ENCODE data around the gene CLEC16A.
A peak's percentile ranks its signal among the peaks of the same experiment; 100 is the strongest.

CLEC16A gene

DNA sequence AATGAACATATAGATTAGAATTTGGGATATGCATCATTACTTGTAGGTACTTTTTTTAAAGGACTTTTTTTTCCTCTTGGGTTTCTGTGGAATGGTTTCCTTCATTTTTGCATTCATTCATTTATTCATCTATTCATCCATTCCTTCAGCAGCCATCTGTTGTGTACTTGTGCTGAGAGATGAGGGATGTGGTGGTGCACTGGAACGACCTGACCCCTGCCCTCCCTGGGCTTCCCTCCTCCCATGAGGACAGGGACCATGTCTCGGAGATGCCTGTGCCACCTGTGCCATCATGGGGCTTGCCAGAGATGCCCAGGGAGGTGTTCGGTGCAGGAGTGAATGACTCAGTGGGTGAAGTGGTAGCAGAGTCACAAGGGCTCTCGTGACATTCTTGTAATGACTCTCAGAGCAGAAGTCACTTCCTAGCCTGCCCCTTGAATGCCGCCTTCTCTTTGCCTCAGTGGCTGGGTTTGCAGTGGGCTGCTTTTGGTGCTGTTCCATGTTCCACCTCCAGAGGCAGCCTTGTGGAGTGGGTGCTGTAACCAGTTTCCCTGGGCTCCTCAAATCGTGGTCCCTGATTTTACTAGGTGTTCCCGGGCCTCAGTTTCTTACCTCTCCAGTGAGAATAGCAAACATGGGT is 43.9 kb downstream of the CLEC16A start:
- DNase-seq (ENCODE audit: low read depth in 3 of 3, low spot score in 1 of 3): peak in 1 of 3 donors; percentile 45

DNA sequence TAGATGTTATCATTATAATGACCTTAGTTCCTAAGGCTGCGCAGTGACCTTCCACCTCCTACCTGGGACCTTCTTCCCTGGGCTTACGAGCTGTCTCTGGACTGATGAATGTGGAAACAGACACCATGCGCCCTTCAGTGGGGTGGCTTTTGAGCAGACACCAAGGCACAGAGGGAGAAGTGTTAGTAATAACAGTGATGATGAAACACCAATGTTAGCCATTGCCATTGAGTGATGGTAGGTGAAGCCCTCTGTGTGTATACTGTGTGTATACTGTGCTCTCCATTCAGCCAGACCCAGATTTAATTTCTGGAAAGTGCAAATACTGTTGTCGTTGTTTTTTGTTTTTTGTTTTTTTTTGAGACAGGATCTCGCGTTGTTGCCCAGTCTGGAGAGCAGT is 44.5 kb downstream of the CLEC16A start:
- DNase-seq (ENCODE audit: low read depth in 3 of 3, low spot score in 1 of 3): no peak

DNA sequence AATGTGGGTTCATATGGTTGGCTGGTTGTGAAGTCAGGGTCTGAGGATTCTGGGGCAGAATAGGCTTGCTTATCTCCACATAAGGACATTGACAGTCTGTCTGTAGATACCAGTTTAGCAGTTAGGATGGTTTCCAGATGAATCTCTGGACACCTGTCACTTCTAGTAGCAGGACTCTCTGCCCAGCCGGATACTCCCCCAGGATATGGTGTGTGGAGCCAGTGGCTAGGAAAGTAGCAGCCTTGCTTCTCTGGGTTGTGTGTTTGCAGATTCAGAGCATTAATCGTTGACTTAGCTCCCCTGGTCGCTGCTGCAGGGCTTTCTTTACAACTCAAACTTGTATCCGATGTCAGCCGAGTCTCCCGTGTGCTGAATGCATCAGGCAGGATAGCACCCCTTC is 45.2 kb downstream of the CLEC16A start:
- DNase-seq (ENCODE audit: low read depth in 3 of 3, low spot score in 1 of 3): no peak

DNA sequence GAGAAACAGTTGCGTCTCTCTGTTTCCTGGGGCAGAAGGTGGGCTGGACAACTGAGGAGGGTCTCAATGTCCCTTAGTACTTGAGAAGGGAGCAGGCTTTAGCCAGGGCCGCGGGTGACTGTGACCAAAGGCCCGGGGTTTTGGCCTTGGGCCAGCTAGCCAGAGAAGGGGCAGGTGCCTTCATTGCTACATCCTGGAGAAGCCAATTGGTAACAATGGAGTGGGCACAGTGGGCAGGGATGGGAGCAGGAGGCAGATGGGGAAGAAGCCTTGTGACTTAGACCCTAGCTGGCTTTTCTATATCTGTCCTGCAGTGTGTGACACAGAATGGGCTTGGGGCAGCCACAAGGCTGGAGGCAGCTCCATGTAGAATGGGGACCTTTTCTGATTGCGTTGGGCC is 46.0 kb downstream of the CLEC16A start:
- DNase-seq (ENCODE audit: low read depth in 3 of 3, low spot score in 1 of 3): no peak

DNA sequence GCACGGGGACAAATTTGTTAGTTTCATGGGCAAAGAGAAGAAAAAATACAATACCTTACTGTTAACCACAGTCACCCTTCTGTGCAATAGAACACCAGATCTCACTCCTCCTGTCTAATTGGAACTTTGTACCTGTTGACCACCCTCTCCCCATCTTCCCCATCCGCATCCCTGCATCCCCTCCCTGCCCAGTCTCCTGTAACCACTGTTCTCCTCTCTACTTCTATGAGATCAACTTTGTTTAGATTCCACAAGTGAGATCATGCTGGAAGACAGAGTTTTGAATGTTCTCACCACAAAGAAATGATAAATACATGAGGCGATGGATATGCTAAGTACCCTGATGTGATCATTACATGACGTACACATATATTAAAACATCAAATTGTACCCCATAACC is 47.7 kb downstream of the CLEC16A start:
- no peak for DNase-seq (ENCODE audit: low read depth in 3 of 3, low spot score in 1 of 3)

DNA sequence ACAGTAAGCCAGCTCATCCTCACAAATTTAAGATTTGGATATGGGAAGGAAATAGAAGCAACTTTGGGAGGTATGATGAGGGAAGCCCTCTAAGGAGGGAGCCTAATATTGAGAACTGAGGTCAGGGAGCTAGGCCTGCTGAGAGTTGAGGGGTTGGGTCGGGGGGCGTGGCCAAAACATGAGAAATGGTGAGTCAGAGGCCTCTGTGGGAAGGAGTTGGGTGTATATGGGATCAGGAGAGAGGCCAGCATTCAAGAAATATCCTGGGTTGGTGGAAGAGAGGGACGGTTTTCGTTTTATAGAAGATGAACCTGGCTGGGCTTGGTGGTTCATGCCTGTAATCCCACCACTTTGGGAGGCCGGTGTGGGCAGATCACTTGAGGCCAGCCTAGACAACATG is 48.4 kb downstream of the CLEC16A start:
- no peak for DNase-seq (ENCODE audit: low read depth in 3 of 3, low spot score in 1 of 3)

DNA sequence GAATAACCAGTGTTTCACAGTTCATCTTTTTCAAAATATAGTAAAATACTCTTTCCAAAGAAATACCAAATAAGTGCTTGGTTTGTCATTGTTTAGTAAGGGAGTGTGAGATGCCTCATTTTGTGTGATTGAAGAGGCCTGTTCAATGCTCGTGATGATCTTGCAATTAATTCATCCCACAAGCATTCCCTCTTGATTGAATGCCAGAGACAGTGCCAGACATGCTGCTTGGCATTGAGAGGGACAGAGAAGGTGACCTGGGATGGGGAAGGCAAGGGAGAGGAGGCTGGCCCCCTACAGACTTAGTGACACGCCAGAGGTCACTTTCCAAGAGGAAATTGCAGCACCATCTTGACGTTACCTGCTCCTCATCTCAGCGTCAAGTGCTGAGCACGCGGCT is 49.3 kb downstream of the CLEC16A start:
- no peak for DNase-seq (ENCODE audit: low read depth in 3 of 3, low spot score in 1 of 3)

DNA sequence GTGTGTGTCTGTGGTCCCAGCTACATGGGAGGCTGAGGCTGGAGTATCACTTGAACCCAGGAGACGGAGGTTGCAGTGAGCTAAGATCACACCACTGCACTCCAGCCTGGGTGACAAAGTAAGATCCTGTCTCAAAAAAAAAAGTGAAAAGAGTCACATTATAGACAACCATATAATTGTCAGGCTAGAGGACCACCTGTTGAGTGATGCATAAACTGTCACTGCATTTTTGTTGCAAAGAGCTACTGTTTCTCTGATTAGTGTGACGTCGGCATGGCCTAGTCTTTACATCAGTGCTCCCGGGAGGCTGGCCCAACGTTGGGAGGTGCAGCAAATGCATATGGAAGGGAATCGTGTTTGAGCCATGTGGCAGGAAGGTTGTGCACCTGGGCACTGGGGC is 50.2 kb downstream of the CLEC16A start:
- no peak for DNase-seq (ENCODE audit: low read depth in 3 of 3, low spot score in 1 of 3)

DNA sequence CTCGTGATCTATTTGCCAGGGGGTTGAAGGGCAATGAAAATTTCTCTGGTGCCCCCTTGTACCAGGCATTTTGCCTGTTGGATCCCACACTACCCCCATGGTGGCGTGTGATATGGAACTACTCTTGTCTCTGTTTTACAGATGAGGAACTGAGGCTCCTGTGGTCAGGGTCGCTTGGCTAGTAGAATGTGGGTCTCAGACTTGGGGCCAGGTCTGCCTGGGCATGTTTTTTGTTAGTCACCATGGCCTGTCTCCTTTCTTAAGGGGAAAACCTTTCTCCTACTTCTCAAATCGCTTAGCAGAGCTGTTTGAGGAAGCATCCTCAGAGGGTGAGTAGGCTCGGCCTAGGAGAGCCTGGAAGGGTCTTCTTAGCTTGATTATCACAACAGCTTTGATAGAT is 51.2 kb downstream of the CLEC16A start:
- DNase-seq (ENCODE audit: low read depth in 3 of 3, low spot score in 1 of 3): no peak

DNA sequence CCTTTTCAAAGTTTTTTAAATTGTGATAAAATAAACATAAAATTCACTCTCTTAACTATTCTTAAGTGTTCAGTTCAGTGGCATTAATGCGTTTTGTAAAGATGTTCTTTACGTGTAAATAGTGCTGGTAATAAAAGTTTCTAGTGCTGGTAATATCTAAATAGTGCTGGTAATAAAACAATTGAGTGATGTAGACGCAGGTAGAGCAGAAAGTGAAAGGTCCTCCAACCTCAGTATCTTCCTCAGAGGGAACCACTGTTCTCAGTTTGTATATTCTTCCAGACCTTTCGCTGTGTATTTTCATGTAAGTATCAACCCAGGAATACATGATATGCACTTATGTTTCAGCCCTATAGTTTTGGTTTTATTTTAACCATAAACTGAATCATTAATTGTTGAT is 53.1 kb downstream of the CLEC16A start:
- DNase-seq (ENCODE audit: low read depth in 3 of 3, low spot score in 1 of 3): no peak

DNA sequence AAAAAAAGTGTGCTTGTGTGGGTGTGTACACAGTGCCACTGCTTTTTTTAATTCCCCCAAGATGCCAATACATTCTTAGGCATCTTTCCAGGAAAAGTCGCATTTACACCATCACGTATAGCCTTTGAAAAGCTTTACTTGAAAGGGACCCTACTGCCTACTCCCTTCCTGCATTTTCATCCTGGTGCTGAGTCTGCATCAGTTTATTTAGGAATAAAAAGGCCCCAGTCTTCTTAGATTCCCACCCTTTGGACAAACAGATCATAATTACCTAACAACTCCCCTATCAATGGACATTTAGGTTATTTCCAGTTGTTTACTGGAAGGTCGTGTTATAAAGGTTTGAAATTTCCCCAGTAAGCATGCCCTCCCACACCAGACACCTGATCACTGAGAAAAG is 54.9 kb downstream of the CLEC16A start:
- DNase-seq (ENCODE audit: low read depth in 3 of 3, low spot score in 1 of 3): no peak

DNA sequence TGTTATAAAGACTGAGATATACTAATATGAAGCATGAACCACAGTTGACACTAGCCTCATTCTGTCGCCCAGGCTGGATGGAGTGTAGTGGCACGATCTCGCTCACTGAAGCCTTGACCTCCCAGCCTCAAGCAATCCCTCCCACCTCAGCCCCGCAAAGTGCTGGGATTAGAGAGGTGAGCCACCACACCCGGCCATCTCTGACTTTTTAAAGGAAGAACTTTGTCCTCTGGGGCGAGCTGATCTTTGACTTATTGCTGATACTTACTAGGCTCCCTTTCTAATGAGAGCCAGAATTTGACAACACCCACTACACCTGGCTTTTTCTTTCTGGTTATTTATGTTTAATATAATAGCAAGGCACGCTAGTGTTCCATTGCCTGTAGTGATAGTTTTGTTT is 57.2 kb downstream of the CLEC16A start:
- DNase-seq (ENCODE audit: low read depth in 3 of 3, low spot score in 1 of 3): no peak

DNA sequence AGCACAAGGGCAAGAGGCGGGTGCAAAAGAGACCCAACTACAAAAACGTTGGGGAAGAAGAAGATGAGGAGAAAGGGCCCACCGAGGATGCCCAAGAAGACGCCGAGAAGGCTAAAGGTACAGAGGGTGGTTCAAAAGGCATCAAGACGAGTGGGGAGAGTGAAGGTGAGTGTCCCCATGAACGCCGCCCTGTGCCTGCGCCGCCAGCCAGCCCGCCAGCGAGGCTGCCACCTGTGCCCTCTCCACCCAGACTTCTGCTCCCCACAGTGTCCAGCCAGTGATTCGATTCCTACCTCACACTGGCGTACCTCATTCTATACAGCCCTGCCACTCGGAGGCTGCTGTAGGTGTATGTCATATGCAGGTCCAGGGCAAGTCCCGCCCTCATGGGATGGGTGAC is 58.8 kb downstream of the CLEC16A start:
- DNase-seq (ENCODE audit: low read depth in 3 of 3, low spot score in 1 of 3): no peak

DNA sequence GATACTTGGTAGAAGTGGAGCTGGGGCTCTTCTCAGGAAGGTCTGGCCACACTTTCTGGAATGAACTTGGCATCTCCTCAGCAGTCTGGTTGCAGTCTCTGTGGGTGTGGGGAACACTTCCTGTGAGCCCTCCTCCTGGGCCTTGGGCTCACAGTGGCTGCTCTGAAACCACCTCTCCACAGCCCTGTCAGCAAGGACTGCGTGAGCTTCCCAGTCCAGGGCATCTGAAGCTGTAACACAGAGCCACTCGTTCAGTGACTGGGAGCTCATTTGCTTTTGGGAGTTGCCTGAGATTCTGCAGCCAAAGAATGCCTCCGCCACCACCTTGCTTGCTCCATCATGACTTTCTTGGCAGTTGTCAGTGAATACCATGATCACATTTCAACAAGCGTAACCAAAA is 60.0 kb downstream of the CLEC16A start:
- DNase-seq (ENCODE audit: low read depth in 3 of 3, low spot score in 1 of 3): no peak

DNA sequence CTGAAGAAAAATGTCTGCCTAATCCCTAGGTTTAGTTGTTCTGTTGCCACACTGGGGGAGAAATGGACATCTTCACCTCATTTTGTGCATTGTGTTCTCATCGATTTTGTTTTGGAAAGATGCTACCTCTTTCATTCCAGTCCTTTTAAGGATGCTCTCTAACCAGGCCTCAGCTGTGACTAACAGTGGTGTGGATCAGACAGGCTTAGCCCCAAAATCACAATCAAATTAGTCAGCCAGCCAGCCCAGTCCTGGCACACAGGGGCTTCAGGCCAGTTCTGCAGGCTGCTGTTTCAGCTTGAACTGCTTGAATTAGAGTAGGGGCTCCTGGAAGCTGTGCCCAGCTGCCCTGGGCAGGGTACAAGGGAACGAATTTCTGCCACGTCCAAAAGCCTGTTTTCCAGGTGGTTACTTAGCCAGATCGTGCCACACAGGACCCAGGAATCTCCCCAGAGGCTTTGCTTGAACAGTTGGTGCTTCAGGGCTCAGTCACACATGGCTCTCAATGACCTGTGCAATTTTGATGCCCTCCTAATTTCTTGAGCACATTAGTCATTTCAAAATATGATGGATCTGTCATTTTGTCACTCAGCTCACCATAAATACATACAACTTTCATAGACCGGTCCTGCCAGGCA is 60.7 kb downstream of the CLEC16A start:
- no peak for DNase-seq (ENCODE audit: low read depth in 3 of 3, low spot score in 1 of 3)

DNA sequence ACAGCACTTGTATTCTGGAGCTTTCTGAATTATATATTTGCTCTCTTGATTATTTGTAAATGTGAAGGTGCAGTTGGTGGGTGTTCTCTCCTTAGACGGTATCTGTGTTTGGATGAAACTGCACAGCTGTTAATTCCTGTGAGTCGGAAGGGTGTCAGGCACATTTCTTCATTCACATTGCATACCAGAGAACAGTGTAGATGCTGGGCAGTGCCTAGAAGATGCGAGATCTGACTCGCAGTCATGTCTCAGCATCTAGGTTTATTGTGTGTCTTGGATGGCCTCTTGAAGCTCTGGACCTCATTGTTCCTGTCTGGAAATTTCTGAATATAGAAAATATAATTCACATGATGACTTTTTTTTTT is 61.2 kb downstream of the CLEC16A start:
- DNase-seq (ENCODE audit: low read depth in 3 of 3, low spot score in 1 of 3): no peak

DNA sequence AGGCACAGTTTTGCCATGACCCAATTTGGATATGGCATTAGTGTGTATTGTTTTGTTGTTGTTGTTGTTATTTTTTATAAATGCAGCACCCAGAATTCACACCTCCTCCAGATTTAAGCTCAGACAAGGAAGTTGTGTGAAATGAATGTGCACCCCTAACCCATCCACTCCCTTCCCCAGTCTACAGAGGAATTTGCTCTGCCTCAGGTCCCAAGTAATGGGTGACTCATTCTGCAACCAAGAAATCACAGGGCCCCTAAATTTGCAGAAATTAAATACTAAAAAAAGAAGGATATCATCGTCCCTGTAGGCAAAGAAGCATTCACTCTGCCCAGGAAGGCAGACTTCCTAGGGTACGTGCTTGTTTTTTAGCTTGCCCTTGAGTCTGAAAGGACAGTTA is 62.3 kb downstream of the CLEC16A start:
- no peak for DNase-seq (ENCODE audit: low read depth in 3 of 3, low spot score in 1 of 3)

DNA sequence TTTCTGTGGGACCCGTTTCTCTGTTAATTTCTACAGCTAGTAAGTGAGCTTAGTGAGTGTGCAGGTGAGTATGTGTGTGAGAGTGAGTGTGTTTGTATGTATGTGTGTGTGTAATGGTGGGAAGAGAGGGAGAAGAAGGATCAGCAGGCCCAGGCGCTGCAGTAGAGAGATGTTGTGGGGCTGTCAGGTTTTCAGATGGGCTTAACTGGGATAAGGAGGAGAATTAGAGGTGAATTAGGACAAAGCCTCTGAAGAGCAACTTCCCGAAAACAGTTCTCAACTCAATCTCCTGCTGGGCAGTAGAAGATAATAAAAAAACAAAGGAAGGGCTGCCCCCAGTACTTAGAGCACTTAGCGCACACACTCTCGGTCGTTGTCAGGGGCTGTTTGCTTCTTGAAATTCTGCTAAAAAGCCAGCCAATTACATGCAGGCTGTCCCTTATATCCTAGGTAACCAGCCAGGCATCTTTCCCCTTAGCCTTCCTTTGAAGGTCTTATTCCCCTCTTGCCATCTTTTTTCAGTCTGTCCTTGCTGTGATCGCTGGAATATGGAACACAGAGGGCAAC is 63.4 kb downstream of the CLEC16A start:
- no peak for DNase-seq (ENCODE audit: low read depth in 3 of 3, low spot score in 1 of 3)

DNA sequence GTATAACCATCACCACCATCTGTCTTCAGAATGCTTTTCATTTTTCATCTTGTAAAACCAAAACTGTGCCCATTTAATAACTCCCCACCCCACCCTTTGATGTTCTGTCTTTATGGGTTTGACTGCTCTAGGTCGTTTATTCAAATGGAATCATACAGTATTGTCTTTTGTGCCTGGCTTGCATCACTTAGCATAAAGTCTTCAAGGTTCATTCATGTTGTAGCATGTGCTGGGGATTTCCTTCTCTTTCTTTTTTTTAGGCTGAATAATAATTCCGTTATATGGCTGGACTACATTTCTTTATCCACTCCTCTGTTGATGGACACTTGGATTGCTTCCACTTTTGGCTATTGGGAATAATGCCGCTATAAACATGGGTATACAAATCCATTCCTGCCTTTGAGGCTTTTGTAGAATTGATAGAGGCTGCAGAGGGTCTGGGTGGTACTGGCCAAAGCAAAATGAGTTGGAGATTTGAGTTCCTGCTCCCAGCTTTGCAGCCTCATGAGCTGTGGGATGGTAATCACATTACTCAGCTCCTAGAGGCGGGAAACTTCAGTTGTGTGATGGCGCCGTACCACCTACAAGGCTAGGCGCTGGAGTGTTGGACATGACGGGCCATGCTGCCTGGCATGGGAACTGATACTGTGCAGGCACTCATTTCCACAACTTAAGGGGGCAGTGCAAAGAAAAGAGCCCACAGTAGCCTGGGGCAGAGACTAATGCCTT is 64.8 kb downstream of the CLEC16A start:
- DNase-seq (ENCODE audit: low read depth in 3 of 3, low spot score in 1 of 3): no peak

DNA sequence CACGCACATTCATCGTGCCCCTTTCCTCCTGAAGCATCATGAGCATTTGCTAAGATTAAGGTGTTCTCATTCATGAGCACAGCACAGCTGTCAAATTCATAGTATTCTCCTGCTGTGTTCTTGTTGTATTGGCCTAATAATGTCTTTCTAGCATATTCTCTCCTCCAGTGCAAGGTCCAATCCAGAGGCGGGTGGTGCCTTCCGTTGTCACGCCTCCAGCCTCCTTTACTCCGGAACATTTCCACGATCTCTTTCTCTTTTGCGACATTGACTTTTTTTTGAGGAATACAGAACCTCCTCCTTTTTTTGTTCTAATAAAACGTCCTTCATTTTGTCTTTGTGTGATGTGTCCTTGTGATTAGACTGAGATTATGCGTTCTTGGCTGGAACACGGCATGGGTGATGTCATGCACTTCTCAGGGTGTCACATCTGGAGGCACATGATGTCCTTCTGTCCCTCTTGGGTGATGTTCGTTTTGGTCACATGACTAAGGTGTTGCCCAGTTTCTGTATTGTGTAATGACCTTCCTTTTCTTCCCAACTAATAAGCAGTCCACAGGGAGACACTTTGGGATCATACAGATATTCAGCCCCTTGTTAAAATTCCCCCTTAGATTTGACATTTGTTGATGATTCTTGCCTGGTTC is 66.3 kb downstream of the CLEC16A start:
- DNase-seq (ENCODE audit: low read depth in 3 of 3, low spot score in 1 of 3): no peak

DNA sequence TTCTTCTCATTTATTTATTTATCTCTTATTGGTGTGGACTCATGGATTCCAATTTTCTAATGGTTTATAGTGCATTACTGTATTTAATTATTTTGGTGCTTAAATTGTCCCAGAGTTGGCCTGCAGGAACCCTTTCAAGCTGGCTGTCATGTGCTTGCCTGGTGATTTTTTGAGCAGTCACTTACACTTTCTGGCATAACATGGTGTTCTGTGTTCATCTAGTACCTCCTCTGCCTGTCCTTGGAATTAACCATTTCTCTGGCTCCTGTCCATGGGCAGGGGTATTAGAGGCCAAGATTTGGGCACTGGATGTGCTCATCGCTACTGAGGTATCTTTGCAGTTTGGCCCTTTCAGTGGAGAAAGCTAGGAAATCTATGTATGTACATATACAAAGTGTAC is 67.0 kb downstream of the CLEC16A start:
- no peak for DNase-seq (ENCODE audit: low read depth in 3 of 3, low spot score in 1 of 3)

DNA sequence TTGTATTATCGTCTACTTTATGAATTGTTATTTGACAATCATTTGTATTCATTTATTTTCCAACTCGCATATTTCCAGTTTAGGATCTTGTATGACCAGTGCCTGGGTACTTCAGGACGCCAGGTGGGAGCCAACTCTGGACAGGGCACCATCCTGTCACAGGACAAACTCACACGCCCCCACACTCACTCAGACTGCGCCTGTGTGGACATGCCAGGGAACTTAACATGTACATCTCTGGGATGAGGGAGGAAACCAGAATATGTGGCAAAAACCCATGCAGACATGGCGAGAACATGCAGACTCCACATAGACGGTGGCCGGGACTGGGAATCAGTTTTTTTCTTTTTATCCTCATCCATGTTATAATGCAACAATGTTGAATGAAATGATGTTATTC is 68.5 kb downstream of the CLEC16A start:
- no peak for DNase-seq (ENCODE audit: low read depth in 3 of 3, low spot score in 1 of 3)

All from stimulated activated CD4-positive, alpha-beta T cell treated with anti-CD3 and anti-CD28 coated beads, TNF-alpha, amount 100 ng/mL, for 1 hour (primary cell).